GM19452 (cell line): ENCODE data around the gene CDC5L.
"Not testable (repeated sequence)": the region's sequence is repeated elsewhere in the genome, so short reads cannot be mapped to it uniquely, and the experiment has no call there.

Experiments used
- ATAC-seq: cut with Tn5 transposase; IDR thresholded peaks from one replicate; pipeline ENCODE4 v1.9.1; 2021; ENCODE audit not compliant: unreplicated experiment

CDC5L gene

GRCh38 chr6:44387346-44388134, at the start of gene CDC5L:
Gene CDC5L (plus strand): TSS chr6:44387706. CDS start chr6:44387824, 118 bp downstream.
- peak; percentile 89 for ATAC-seq

DNA sequence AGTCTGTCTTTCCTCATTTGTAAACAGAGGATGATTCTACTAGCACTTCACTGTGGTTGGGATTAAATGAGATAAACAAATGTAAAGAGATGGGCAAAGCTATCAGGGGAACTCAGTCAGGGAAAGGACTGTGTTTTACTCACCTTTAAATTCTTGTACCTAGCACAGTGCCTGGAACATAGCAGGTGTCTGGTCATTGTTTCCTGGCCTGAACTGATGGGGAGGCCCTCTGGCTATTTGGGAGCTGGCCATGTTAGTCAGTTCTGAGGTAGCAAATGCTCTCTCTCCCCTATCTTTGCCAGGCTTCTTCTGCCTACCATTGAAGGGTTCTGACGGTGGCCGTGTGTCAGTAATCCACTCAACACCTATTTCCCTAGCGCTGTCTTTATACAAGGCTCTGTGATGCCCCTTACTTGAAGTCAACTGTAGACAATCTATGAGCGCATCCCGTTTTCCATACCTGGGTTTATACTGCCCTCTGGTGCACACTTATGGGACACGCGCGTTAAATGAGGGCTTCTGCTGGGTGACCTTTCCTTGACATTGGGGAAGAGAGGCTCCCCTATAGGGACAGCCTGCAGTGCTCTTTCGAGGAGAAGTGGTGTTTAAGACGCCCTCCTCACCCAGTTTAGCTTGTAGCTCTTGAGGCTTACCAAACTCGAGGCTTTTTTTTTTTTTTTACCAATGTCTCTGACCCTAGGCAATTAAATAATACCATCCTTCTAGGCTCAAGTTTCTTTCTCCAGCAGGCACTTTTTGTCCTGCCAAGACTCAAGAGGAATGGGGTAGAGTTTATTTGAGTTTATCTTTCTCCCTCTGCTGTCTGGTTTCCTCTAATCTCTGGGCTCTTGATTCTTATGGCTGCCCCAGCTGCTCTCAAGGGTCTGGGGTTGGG, 49.0 kb upstream of the CDC5L start:
- no peak for ATAC-seq

GRCh38 chr6:44339301-44339700, 48.2 kb upstream of the CDC5L start:
- ATAC-seq, result no peak

DNA sequence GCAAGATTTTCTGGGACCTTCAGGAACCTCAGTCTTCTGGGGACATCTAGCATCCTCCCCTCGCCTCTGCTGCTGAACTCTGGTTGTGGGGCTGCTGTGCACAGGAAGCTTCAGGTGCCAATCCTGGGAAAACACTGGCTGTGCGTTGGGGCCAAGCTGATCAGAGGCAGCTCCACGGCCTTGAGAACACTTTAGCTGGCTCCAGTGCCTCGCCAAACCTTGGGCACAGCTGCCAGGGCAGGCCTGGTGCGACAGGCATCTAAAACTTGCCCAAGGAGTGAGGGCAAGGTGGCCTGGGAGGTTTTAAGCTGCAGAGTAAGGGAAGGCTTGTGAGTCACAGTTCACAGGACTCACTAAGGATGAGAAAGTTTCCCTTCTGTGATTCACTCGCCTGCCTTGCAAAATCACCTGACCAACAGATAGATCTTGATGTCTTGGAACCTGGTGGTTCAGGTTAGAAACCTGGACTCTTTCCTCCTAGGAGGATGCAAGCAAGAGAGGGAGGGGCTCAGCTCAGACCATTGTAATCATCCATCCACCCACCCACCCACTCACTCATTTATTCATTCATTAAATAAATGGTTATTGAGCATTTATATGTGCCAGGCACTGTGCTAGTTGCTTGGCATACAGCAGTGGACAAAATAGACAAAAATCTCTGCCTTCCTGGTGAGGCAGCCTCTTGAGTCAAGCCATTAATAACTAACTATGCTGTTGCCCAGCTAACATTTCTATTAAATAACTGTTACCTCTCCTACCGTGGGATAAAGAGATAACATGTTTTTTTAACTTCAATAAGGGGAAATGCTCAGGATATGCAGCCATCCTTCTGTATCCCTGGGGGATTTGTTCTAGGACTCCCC, 47.5 kb upstream of the CDC5L start:
- no peak for ATAC-seq

- no peak for ATAC-seq
These were observed 46.2 kb upstream of the CDC5L start for GRCh38 chr6:44341095-44341890.

- no peak for ATAC-seq
These were observed 45.5 kb upstream of the CDC5L start for GRCh38 chr6:44342052-44342451.

GRCh38 chr6:44342489-44342888, 45.0 kb upstream of the CDC5L start, which contains the start of gene SPATS1:
Gene SPATS1 (plus strand): TSS chr6:44342650. CDS start chr6:44343096, 446 bp downstream.
- no peak for ATAC-seq

- ATAC-seq, result not testable (repeated sequence)
These were observed 40.7 kb upstream of the CDC5L start for GRCh38 chr6:44346818-44347217.

DNA sequence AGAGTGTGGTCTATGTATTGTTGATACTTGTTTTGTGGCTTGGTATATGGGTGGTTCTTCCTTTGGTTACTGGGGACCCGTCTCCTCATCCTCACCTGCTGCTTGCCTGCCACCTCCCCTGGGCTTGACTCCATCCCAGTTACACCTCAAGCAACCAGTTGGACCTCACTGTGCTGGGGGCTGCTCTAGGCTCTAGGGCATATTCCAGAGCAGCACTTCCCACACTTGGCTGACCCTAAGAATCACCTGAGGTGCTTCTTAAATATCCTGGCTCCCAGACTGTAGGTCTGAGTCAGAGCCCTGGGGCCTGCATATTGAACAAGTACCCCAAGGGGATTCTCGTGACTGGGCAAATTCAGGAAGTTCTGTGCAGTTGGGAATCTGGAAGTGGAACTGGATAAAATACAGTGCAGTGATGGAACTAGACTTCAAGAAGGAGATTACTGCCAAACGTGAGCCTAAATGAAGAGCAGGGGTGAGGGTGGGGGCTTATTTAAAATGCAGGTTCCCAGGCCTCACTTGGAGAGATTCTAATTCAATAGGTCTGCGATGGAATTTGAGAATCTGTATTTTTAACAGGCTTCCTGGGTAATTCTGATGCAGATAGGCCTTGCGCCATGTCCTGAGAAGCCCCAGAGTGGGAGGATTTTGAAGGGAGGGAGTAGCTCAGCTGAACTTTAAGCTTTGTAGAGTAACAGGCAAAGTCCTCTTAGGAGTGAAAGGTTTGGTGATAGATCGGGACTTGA, 37.4 kb upstream of the CDC5L start:
- ATAC-seq, result no peak

GRCh38 chr6:44350650-44350994, 36.9 kb upstream of the CDC5L start:
- ATAC-seq, result not testable (repeated sequence)

DNA sequence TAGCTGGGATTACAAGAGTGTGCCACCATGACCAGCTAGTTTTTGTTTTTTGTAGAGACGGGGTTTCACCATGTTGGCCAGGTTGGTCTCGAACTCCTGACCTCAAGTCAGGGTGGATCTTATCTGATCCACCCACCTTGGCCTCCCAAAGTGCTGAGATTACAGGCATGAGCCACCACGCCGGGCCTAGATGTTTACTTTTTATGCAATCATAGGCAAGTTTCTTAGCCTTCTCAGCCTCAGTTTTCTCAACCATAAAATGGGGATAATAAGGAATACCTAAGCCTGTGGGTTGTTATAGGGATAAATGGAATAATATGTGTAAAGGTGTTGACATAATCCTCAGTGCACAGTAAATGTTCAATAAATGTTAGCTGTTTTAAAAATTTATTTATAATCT, 35.2 kb upstream of the CDC5L start:
- ATAC-seq, result no peak

GRCh38 chr6:44353336-44353735, 34.2 kb upstream of the CDC5L start:
- ATAC-seq, result no peak

DNA sequence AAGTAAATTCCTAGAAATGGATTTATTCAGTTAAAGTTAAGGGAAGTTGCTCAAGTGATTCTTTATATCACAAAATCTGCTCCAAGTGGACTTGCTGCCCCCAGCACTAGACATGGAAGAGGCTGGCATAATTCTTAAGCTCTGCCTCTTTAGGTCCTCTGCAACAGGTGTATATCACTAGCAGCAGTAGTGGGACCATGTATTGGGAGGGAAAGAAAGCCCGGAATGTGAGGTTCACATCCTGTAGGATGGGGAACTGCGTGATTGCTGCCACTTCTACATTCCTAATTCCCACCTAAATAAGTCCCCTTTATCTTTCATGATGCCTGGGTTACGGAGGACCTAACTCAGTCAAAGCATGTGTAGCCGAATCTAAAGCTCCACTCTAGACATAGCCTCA, 31.9 kb upstream of the CDC5L start:
- no peak for ATAC-seq

DNA sequence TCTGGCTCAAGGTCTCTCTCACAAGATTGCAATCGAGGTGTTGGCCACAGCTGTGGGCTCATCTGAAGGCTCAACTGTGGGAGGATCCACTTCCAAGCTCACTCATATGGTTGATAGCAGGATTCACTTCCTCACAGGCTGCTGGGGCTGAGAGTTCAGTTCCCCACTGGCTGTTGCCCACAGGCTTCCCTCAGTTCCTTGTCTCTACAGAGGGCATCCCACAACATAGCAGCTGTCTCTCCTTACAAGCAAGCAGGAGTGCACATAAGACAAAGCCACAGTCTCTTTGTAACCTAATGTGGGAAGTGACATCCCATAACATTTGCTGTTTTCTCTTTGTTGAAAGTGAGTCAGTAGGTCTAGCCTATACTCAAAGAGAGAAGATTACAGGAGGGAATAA, 31.0 kb upstream of the CDC5L start:
- no peak for ATAC-seq

- ATAC-seq, result no peak
These were observed 27.5 kb upstream of the CDC5L start for GRCh38 chr6:44359973-44360372.

GRCh38 chr6:44361947-44362346, 25.6 kb upstream of the CDC5L start:
- ATAC-seq, result no peak

DNA sequence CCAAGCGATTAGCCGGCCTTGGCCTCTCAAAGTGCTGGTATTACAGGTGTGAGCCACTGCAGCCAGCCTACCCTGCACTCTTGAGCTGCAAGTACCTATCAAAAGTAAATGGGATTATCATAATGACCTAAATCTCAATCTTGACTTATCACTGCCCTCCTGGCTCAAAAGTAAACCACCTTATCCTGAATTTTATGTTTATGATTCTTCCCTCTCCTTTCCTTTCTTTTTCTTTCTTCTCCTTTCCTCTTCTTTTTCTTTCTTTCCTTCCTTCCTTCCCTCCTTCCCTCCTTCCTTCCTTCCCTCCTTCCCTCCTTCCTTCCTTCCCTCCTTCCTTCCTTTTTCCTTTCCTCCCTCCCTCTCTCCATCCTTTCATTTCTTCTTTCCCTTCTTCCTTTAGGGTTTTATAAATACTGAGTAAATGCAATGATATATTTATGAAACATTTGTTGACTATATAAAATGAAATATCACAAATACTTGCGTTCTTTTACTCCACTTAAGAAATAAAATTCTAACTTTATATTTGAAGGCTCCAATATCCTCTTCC, 24.1 kb upstream of the CDC5L start:
- ATAC-seq, result no peak

- no peak for ATAC-seq
These were observed 20.7 kb upstream of the CDC5L start for GRCh38 chr6:44366781-44367180.

DNA sequence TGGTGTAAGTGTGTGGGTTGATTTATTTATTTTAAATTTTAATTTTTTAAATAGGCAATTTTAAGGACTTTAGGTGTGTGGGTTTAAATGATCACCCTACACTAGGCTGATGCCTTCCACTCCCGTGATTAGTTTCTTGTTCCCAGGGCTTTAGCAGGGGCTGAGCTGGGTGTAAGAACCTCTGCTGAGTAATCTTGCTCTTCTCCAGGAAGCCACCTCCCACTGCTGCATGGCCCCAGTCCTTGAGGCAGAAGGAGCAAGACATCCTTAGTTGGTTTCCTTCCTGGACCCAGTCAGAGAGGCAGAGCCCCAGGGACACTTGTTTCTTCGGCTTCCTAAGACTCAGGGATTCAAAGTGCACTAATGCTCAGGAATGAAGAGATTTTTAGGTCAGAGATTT, 19.8 kb upstream of the CDC5L start:
- no peak for ATAC-seq
